Transverse colon (tissue), 4 donors: ENCODE measurements around the gene CCER1. TPM values are rescaled to one million over a fixed set of nuclear protein-coding genes. Genes with fewer than 3 reads are reported as not detected.

ENCODE experiments used
- DNase-seq: peaks from one replicate; pipeline ENCODE4 v3.0.0-alpha.2; 2019
- H3K27ac ChIP-seq, 4 donors: fragments of 200-600 bp; sonication (generic); 2 replicates each; pipeline ENCODE4 v1.5.1; 2016 to 2018; ENCODE audit warnings: inconsistent platforms in 4 of 4
- H3K27me3 ChIP-seq: fragments of 200-600 bp; sonication (generic); 2 replicates; pipeline ENCODE4 v1.5.1; 2017; ENCODE audit warnings: inconsistent platforms
- H3K36me3 ChIP-seq, 4 donors: fragments of 200-600 bp; sonication (generic); 2 replicates each; pipeline ENCODE4 v1.5.1; 2017 to 2019; ENCODE audit warnings: inconsistent platforms in 4 of 4
- H3K4me1 ChIP-seq, 4 donors: fragments of 200-600 bp; sonication (generic); 2 replicates each; pipeline ENCODE4 v1.5.1; 2017 to 2020; ENCODE audit warnings: inconsistent platforms in 4 of 4
- H3K4me3 ChIP-seq, 4 donors: fragments of 200-600 bp; sonication (generic); 1 replicate in 1 of 4; 2 replicates in 3 of 4; pipeline versions ENCODE4 v1.5.1 to v1.6.1; 2017 to 2019; ENCODE audit warnings: inconsistent platforms in 4 of 4
- H3K9me3 ChIP-seq, 2 donors: fragments of 200-600 bp; sonication (generic); 2 replicates each; pipeline ENCODE4 v1.5.1; 2017 to 2019; ENCODE audit warnings: inconsistent platforms in 2 of 2
- CTCF ChIP-seq, 5 experiments: fragments of 200-600 bp in 3 of 5; fragments of 450-650 bp in 2 of 5; sonication (generic) in 3 of 5; IDR thresholded peaks; 1 replicate in 2 of 5; 2 replicates in 3 of 5; pipeline ENCODE4 v1.5.1; 2016 to 2017; ENCODE audit warnings: antibody characterized with exemption in 5 of 5, inconsistent platforms in 3 of 5, mild to moderate bottlenecking in 2 of 5, moderate library complexity in 1 of 5
- EP300 ChIP-seq: sonication (generic); formaldehyde crosslinking; IDR thresholded peaks from one replicate; pipeline ENCODE4 v1.6.1; 2017; ENCODE audit warnings: antibody characterized with exemption, low read depth
- POLR2A ChIP-seq: fragments of 450-650 bp; IDR thresholded peaks from one replicate; pipeline ENCODE4 v1.6.1; 2016; ENCODE audit warnings: antibody characterized with exemption, mild to moderate bottlenecking, moderate library complexity
- POLR2AphosphoS5 ChIP-seq, 3 donors: sonication (generic); formaldehyde crosslinking; IDR thresholded peaks; one replicate each; pipeline ENCODE4 v1.6.1; 2016; ENCODE audit warnings: antibody characterized with exemption in 3 of 3
- WGBS, 2 donors: methylation state at CpG; one replicate each; pipeline ENCODE4 v1.1.5; 2018; ENCODE audit warnings: low coverage in 1 of 2; 5-methylcytosine and 5-hydroxymethylcytosine counted together
- in situ Hi-C, 4 donors: fragments of 200-750 bp; cut with MboI; loops; one replicate each; pipeline versions ENCODE4 v1.15.0 to v1.15.1; 2017; ENCODE audit warnings: low sequenced_read_pairs in 3 of 4, low pct_ligation_motif_present in 1 of 4, low pct_unique_long_range_greater_than_20kb in 1 of 4
- intact Hi-C: fragments of 100-400 bp; cut with DNase I; formaldehyde crosslinking; loops from one replicate; pipeline ENCODE4 v1.15.1; 2023; ENCODE audit warnings: low total_unique reads
- total RNA-seq, 4 donors: library from RNA; depleted of rRNA; stranded (reverse); fragments of >200 nt; gene quantifications; one replicate each; pipeline ENCODE4 v1.1.0, GENCODE V29; 2016

CCER1 gene
- total RNA-seq, 4 donors from 2014 or later, result not detected

GRCh38 chr12:90969851-90970250 lies 14.9 kb upstream of the CCER1 start:
- in situ Hi-C loops, result loop anchor here in 2 of 4 donors (10.0 to 25.0 kb wide), 3 partner anchors 367 to 1667 kb away; no protein-coding TSS in a partner anchor
- Histone ChIP-seq H3K36me3 (no peaks in the 10 kb centered on the region), H3K4me3 (no peak overlapping the region), H3K27ac (no peak overlapping the region), H3K4me1 (no peaks in the 10 kb centered on the region), H3K9me3 (no peaks in the 10 kb centered on the region), H3K27me3 (no peaks in the 10 kb centered on the region)
- WGBS, 2 donors, result 69 to 80% methylated on average over 2 of the region's 2 CpGs
- TF ChIP-seq CTCF (IDR thresholded peaks at IDR 0.05) (no peak), EP300 (no peak), POLR2AphosphoS5 (IDR thresholded peaks at IDR 0.05) (no peak), POLR2A (no peak)
- no peak for DNase-seq
- intact Hi-C loops, result no loop called here

GRCh38 chr12:90969346-90969745 lies 14.4 kb upstream of the CCER1 start:
- H3K9me3 ChIP-seq, result no peaks in the 10 kb centered on the region
- 0% methylated on average over 1 of the region's 1 CpG for WGBS, 2 donors
- no peaks in the 10 kb centered on the region for H3K4me1 ChIP-seq
- H3K36me3 ChIP-seq, result no peaks in the 10 kb centered on the region
- intact Hi-C loops, result no loop called here
- no peaks in the 10 kb centered on the region for H3K27me3 ChIP-seq
- no peak overlapping the region for H3K4me3 ChIP-seq
- DNase-seq, result no peak
- TF ChIP-seq EP300, result no peak
- in situ Hi-C loops, result loop anchor here in 1 of 4 donors (25.0 kb wide), 2 partner anchors 368 to 1668 kb away; no protein-coding TSS in a partner anchor
- H3K27ac ChIP-seq, result no peak overlapping the region

- no peaks in the 10 kb centered on the region for H3K4me1 ChIP-seq
- no peaks in the 10 kb centered on the region for H3K36me3 ChIP-seq
- H3K27ac ChIP-seq, result no peak overlapping the region
- H3K9me3 ChIP-seq, result no peaks in the 10 kb centered on the region
- no peak for TF ChIP-seq CTCF (IDR thresholded peaks at IDR 0.05)
- TF ChIP-seq EP300, result no peak
- no peak for TF ChIP-seq POLR2A
- TF ChIP-seq POLR2AphosphoS5 (IDR thresholded peaks at IDR 0.05), result no peak
- WGBS, 2 donors, result 73 to 75% methylated on average over 2 of the region's 2 CpGs
- intact Hi-C loops, result no loop called here
- DNase-seq, result no peak
- H3K27me3 ChIP-seq, result no peaks in the 10 kb centered on the region
- no peak overlapping the region for H3K4me3 ChIP-seq
- in situ Hi-C loops, result loop anchor here in 1 of 4 donors (25.0 kb wide), 2 partner anchors 372 to 1672 kb away; no protein-coding TSS in a partner anchor
These were observed 10.2 kb upstream of the CCER1 start for GRCh38 chr12:90965204-90965603.

GRCh38 chr12:90964616-90965015 lies 9.6 kb upstream of the CCER1 start:
- DNase-seq, result no peak
- in situ Hi-C loops, result loop anchor here in 1 of 4 donors (25.0 kb wide), 2 partner anchors 373 to 1673 kb away; no protein-coding TSS in a partner anchor
- 16 to 33% methylated on average over 2 of the region's 2 CpGs for WGBS, 2 donors
- TF ChIP-seq POLR2A (no peak), POLR2AphosphoS5 (IDR thresholded peaks at IDR 0.05) (no peak), CTCF (IDR thresholded peaks at IDR 0.05) (no peak), EP300 (no peak)
- no peaks in the 10 kb centered on the region for H3K4me1 ChIP-seq
- H3K4me3 ChIP-seq, result no peak overlapping the region
- H3K27me3 ChIP-seq, result no peaks in the 10 kb centered on the region
- no peaks in the 10 kb centered on the region for H3K9me3 ChIP-seq
- H3K27ac ChIP-seq, result no peak overlapping the region
- no peaks in the 10 kb centered on the region for H3K36me3 ChIP-seq
- intact Hi-C loops, result no loop called here

- intact Hi-C loops, result no loop called here
- no peaks in the 10 kb centered on the region for H3K9me3 ChIP-seq
- no peaks in the 10 kb centered on the region for H3K4me1 ChIP-seq
- H3K4me3 ChIP-seq, result no peak overlapping the region
- 73 to 79% methylated on average over 6 of the region's 6 CpGs for WGBS, 2 donors
- no peaks in the 10 kb centered on the region for H3K27me3 ChIP-seq
- no peak overlapping the region for H3K27ac ChIP-seq
- no peak for DNase-seq
- no peaks in the 10 kb centered on the region for H3K36me3 ChIP-seq
- in situ Hi-C loops, result loop anchor here in 1 of 4 donors (25.0 kb wide), 2 partner anchors 373 to 1673 kb away; no protein-coding TSS in a partner anchor
- TF ChIP-seq POLR2AphosphoS5 (IDR thresholded peaks at IDR 0.05), result no peak
- no peak for TF ChIP-seq EP300
- TF ChIP-seq CTCF (IDR thresholded peaks at IDR 0.05), result no peak
- TF ChIP-seq POLR2A, result no peak
These were observed 9.0 kb upstream of the CCER1 start for GRCh38 chr12:90963946-90964345.
